BE2C (cell line): ENCODE measurements around the gene POFUT2.

Experiments
- DNase-seq: peaks from one replicate; pipeline ENCODE4 v3.0.0-alpha.2; 2020
- H3K27me3 ChIP-seq: fragments of 250-450 bp; sonication (Bioruptor Pico); 2 replicates; pipeline ENCODE4 v1.5.1; 2020; ENCODE audit warnings: mild to moderate bottlenecking
- H3K36me3 ChIP-seq: fragments of 250-450 bp; sonication (Bioruptor Pico); 2 replicates; pipeline ENCODE4 v1.5.1; 2020; ENCODE audit warnings: mild to moderate bottlenecking
- H3K4me1 ChIP-seq: fragments of 250-450 bp; sonication (Bioruptor Pico); 2 replicates; pipeline ENCODE4 v1.5.1; 2020
- H3K4me3 ChIP-seq: 2 replicates; pipeline ENCODE4 v1.5.1; 2011; ENCODE audit warnings: low read depth, low read length
- H3K9me3 ChIP-seq: fragments of 250-450 bp; sonication (Bioruptor Pico); 2 replicates; pipeline ENCODE4 v1.5.1; 2020
- TF ChIP-seq, protein P1 (sequence below): IDR thresholded peaks from 2 replicates; pipeline ENCODE4 v1.5.1; 2012; ENCODE audit warnings: mild to moderate bottlenecking, low read depth, low read length

The POFUT2 gene

DNA sequence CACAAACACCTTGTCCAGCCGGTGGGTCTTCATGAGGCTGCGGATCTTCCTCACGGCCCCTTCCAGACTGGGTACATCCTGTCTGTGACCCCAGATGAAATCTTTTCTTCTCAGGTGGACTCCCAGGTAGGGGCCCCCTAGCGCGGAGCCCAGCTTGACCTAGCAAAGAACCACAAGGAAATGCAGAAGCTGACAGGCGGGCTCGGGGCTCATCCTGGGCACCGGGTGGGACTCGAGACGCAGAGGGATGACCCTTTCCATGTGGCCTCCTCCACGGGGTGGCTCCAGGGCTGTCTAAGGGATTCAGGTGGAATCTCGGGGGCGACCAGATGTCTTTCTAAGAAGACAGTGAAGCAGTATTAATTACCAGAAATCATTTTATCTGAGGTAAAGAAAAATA lies 17.8 kb downstream of the POFUT2 start:
- Histone ChIP-seq H3K27me3 (no peaks in the 10 kb centered on the region), H3K36me3 (peaks cover 27% of the 10 kb centered on the region), H3K9me3 (no peaks in the 10 kb centered on the region), H3K4me1 (no peaks in the 10 kb centered on the region), H3K4me3 (no peak overlapping the region)
- TF ChIP-seq, protein P1, sequence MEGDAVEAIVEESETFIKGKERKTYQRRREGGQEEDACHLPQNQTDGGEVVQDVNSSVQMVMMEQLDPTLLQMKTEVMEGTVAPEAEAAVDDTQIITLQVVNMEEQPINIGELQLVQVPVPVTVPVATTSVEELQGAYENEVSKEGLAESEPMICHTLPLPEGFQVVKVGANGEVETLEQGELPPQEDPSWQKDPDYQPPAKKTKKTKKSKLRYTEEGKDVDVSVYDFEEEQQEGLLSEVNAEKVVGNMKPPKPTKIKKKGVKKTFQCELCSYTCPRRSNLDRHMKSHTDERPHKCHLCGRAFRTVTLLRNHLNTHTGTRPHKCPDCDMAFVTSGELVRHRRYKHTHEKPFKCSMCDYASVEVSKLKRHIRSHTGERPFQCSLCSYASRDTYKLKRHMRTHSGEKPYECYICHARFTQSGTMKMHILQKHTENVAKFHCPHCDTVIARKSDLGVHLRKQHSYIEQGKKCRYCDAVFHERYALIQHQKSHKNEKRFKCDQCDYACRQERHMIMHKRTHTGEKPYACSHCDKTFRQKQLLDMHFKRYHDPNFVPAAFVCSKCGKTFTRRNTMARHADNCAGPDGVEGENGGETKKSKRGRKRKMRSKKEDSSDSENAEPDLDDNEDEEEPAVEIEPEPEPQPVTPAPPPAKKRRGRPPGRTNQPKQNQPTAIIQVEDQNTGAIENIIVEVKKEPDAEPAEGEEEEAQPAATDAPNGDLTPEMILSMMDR, result no peak
- DNase-seq, result no peak

DNA sequence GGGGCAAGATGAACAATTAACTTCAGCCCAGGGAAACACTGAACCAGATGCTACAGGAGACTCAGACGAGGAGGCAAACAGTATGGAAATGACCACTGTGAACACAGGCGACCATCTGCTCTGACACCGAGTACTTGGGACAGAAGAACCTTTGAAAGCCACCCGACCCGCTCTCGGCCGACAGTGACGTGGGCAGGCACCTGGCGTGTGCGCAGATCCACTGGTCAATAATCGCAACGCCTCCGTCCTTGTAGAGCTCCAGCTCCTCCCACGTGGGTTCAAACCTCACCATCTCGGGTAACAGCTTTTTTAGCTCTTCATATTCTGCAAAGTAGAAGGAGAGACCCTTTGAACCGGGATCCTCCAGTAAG lies 20.3 kb downstream of the POFUT2 start:
- H3K36me3 ChIP-seq, result peaks cover 29% of the 10 kb centered on the region
- no peak for DNase-seq
- TF ChIP-seq, protein P1, result no peak

DNA sequence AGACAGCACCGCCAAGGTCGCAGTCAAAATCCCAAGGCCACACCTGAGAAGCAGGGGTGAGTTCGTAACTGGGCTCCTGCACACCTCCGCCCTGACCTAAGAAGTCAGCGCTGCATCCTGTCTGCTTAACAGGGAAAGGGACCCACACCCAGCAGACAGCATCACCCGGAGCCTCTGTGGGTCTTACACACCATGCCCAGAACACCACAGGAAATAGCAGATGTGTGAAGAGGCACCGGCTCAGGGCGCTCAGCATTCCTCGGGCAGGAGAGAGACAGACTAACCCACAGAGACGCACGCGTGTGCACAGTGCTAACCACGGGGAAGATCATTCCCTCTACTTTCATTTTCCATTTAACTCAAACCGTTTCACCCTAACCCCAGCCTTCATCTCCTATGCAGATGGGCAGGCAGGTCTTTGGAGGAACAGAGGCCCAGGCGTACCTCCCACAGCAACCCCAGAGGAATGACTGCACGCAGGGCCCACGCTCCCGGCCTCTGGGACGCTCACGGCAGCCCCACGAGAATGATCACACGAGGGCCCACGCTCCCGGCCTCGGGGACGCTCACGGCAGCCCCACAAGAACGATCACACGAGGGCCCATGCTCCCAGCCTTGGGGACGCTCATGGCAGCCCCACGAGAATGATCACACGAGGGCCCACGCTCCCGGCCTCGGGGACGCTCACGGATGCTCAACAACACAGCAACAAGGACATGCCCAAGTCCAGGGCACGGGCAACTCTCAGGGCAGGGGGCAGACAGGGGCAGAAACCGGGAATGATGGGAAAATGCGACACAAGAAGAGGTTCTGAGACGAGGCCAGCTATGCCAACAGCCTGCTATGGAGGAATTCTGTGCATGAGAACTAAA lies 20.9 kb downstream of the POFUT2 start:
- Histone ChIP-seq H3K36me3 (peaks cover 29% of the 10 kb centered on the region), H3K9me3 (no peaks in the 10 kb centered on the region), H3K4me1 (no peaks in the 10 kb centered on the region), H3K4me3 (no peak overlapping the region), H3K27me3 (no peaks in the 10 kb centered on the region)
- TF ChIP-seq, protein P1, result no peak
- no peak for DNase-seq

More for the DNA sequence above, 20.3 kb downstream of the POFUT2 start:
- Histone ChIP-seq H3K4me1 (no peaks in the 10 kb centered on the region), H3K4me3 (no peak overlapping the region), H3K27me3 (no peaks in the 10 kb centered on the region), H3K9me3 (no peaks in the 10 kb centered on the region)

DNA sequence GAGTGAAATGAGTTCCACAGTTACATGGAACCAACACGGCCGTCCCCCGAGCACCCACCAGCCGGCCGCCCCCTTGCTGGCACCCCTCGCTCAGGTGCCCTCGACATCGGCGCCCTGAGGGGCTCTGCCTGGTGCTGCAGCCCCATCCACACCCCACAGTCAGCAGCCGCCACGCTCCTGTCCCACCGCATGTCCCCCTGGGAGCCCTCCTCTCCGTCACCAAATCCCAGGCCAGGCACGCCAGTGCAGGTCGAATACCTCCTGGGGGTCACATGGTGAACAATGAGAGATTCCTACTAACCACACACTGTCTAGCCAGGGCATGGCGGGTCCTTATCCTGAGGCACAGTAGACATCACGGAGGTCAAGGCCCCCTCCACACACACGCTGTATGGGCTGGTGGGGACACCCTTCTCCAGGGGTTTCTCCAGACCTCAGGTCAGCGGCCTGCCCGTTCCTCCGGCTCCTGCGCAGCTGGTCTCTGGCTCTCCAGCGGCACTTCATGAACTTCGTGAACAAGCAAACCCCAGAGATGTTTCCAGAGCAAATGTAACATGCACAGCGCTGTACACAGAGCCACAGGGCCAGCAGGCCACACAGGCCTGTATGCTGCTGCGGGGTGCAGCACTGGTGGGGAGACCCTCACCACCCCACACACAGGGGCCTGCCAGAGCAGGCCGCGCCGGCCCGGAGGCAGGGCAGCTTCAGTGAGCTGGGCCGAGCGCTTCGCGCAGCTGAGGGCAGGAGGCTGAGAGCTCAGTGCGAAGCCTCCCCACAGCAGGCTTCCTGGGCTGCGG lies 21.8 kb downstream of the POFUT2 start:
- no peak overlapping the region for H3K4me3 ChIP-seq
- no peaks in the 10 kb centered on the region for H3K4me1 ChIP-seq
- peaks cover 29% of the 10 kb centered on the region for H3K36me3 ChIP-seq
- H3K27me3 ChIP-seq, result no peaks in the 10 kb centered on the region
- TF ChIP-seq, protein P1, result no peak
- no peaks in the 10 kb centered on the region for H3K9me3 ChIP-seq
- DNase-seq, result no peak

DNA sequence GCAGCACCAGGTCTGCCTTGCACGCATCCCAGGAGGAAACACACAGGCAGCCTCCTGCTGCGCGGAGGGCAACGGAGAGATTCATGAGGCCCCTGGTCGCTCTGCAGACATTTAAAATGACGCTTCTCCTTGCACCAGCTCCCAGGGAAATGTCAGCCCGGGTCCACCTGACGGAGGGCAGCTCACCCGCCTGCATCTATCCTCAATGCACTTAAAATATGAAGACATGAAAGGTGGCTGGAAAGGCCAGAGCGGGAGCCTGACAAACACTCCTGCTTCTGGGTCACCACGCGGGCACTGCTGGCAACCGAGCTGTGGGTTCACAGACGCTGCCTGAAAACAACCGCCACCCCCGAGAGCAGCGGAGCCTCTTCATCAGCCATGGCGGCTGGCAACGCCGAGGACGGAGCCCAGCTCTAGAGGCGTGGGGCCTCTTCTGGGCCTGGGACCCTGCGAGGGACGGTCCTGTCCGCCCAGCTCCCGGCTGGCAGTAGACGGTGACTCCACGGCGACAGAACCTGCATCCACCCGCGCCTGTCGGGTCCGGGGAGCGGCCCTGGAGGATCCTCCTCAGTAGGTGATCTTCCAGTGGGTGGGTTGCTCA lies 22.7 kb downstream of the POFUT2 start:
- TF ChIP-seq, protein P1, result no peak
- H3K36me3 ChIP-seq, result peaks cover 26% of the 10 kb centered on the region
- H3K4me3 ChIP-seq, result no peak overlapping the region
- H3K4me1 ChIP-seq, result no peaks in the 10 kb centered on the region
- DNase-seq, result no peak
- no peaks in the 10 kb centered on the region for H3K9me3 ChIP-seq
- no peaks in the 10 kb centered on the region for H3K27me3 ChIP-seq
